ENCODE data around the gene CENPC. TPM values are rescaled to one million over a fixed set of nuclear protein-coding genes. Genes with fewer than 3 reads are reported as not detected.

CENPC gene
- total and polyA plus RNA-seq, 2 experiments from 2014 or later, result 21.6 to 24.5 TPM

DNA sequence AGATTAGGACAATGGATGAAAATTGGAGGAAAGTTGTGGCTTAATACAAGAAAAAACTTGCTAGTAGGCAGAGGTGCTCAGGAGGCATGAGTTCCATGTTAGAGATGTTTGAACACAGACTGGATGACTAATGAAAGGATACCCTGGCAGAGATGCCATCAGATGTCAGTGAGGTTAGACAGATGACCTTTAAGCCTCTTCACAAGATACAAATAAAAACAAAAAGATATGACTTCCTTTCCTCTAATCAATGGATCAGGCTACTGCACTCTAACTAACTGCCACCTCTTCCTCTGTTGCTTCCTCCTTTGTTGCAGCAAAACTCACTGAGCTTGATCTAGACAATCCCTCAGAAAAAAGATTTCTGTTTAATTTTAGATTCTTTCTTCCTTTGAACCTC lies 27.9 kb upstream of the CENPC start:
- Histone ChIP-seq H3K9me2 (ENCODE audit: insufficient read depth) (no peaks in the 10 kb centered on the region), H2AFZ (0 out of 2 replicates have a peak overlapping the region, but pooled peaks have one; percentile 25), H3K27me3 (ENCODE audit: insufficient read depth) (no peaks in the 10 kb centered on the region), H3F3A (replicated peaks; ENCODE audit: low read depth) (no peaks in the 10 kb centered on the region), H3K27ac (ENCODE audit: low read depth) (no peak overlapping the region), H4K20me1 (replicated peaks; ENCODE audit: insufficient read depth) (no peaks in the 10 kb centered on the region), H3K79me2 (replicated peaks; ENCODE audit: insufficient read depth) (no peaks in the 10 kb centered on the region), H3K4me1 (ENCODE audit: insufficient read depth) (peaks cover 7% of the 10 kb centered on the region; the same call in 1 of the 2 replicates), H3K4me3 (no peak overlapping the region), H3K4me2 (no peak overlapping the region), H3K36me3 (ENCODE audit: insufficient read depth) (no peaks in the 10 kb centered on the region)
- ATAC-seq (no peak), DNase-seq (ENCODE audit: low spot score) (no peak)
- Mint-ChIP-seq H3K4me1 (peaks cover 11% of the 10 kb centered on the region; the same call in 2 of the 3 replicates), H3K36me3 (ENCODE audit: low read depth) (no peaks in the 10 kb centered on the region), H3K9me3 (no peaks in the 10 kb centered on the region), H3K4me3 (no peak overlapping the region), H3K27me3 (ENCODE audit: insufficient read depth, low read depth, poor library complexity) (no peaks in the 10 kb centered on the region), H3K27ac (no peak overlapping the region)
- TF ChIP-seq CREB1 (CRISPR knock-in tag; IDR thresholded peaks at IDR 0.05; ENCODE audit: low read depth) (no peak), ZNF114 (CRISPR knock-in tag; IDR thresholded peaks at IDR 0.05) (no peak), POLR2AphosphoS5 (IDR thresholded peaks at IDR 0.05; ENCODE audit: low read depth) (no peak), ZNF331 (CRISPR knock-in tag; IDR thresholded peaks at IDR 0.05; ENCODE audit: low read depth) (no peak), CTCF (conservative IDR thresholded peaks at IDR 0.05; ENCODE audit: low read depth in 2 of 2) (no peak), ETS1 (IDR thresholded peaks at IDR 0.05) (no peak), STAT1 (IDR thresholded peaks at IDR 0.05; ENCODE audit: unreplicated experiment) (no peak), EZH2phosphoT487 (IDR thresholded peaks at IDR 0.05; ENCODE audit: unreplicated experiment) (no peak), REST (IDR thresholded peaks at IDR 0.05; ENCODE audit: unreplicated experiment) (no peak)
- TF ChIP-seq, protein P1, sequence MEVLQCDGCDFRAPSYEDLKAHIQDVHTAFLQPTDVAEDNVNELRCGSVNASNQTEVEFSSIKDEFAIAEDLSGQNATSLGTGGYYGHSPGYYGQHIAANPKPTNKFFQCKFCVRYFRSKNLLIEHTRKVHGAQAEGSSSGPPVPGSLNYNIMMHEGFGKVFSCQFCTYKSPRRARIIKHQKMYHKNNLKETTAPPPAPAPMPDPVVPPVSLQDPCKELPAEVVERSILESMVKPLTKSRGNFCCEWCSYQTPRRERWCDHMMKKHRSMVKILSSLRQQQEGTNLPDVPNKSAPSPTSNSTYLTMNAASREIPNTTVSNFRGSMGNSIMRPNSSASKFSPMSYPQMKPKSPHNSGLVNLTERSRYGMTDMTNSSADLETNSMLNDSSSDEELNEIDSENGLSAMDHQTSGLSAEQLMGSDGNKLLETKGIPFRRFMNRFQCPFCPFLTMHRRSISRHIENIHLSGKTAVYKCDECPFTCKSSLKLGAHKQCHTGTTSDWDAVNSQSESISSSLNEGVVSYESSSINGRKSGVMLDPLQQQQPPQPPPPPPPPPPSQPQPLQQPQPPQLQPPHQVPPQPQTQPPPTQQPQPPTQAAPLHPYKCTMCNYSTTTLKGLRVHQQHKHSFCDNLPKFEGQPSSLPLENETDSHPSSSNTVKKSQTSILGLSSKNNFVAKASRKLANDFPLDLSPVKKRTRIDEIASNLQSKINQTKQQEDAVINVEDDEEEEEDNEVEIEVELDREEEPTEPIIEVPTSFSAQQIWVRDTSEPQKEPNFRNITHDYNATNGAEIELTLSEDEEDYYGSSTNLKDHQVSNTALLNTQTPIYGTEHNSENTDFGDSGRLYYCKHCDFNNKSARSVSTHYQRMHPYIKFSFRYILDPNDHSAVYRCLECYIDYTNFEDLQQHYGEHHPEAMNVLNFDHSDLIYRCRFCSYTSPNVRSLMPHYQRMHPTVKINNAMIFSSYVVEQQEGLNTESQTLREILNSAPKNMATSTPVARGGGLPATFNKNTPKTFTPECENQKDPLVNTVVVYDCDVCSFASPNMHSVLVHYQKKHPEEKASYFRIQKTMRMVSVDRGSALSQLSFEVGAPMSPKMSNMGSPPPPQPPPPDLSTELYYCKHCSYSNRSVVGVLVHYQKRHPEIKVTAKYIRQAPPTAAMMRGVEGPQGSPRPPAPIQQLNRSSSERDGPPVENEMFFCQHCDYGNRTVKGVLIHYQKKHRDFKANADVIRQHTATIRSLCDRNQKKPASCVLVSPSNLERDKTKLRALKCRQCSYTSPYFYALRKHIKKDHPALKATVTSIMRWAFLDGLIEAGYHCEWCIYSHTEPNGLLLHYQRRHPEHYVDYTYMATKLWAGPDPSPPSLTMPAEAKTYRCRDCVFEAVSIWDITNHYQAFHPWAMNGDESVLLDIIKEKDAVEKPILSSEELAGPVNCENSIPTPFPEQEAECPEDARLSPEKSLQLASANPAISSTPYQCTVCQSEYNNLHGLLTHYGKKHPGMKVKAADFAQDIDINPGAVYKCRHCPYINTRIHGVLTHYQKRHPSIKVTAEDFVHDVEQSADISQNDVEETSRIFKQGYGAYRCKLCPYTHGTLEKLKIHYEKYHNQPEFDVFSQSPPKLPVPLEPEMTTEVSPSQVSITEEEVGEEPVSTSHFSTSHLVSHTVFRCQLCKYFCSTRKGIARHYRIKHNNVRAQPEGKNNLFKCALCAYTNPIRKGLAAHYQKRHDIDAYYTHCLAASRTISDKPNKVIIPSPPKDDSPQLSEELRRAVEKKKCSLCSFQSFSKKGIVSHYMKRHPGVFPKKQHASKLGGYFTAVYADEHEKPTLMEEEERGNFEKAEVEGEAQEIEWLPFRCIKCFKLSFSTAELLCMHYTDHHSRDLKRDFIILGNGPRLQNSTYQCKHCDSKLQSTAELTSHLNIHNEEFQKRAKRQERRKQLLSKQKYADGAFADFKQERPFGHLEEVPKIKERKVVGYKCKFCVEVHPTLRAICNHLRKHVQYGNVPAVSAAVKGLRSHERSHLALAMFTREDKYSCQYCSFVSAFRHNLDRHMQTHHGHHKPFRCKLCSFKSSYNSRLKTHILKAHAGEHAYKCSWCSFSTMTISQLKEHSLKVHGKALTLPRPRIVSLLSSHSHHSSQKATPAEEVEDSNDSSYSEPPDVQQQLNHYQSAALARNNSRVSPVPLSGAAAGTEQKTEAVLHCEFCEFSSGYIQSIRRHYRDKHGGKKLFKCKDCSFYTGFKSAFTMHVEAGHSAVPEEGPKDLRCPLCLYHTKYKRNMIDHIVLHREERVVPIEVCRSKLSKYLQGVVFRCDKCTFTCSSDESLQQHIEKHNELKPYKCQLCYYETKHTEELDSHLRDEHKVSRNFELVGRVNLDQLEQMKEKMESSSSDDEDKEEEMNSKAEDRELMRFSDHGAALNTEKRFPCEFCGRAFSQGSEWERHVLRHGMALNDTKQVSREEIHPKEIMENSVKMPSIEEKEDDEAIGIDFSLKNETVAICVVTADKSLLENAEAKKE (CRISPR knock-in tag; IDR thresholded peaks at IDR 0.05), result no peak
